Ishikawa (cell line): ENCODE results near the gene PCDH9.

ENCODE experiments used
- CEBPB ChIP-seq: IDR thresholded peaks from 2 replicates; pipeline ENCODE4 v1.6.1; 2012
- CREB1 ChIP-seq: IDR thresholded peaks from 2 replicates; pipeline ENCODE4 v1.6.1; 2012; ENCODE audit warnings: low read depth
- EGR1 ChIP-seq: IDR thresholded peaks from 2 replicates; pipeline ENCODE4 v1.6.1; 2012
- EP300 ChIP-seq: IDR thresholded peaks from 2 replicates; pipeline ENCODE4 v1.6.1; 2012; ENCODE audit warnings: borderline replicate concordance
- FOXM1 ChIP-seq: IDR thresholded peaks from 2 replicates; pipeline ENCODE4 v1.6.1; 2012; ENCODE audit warnings: low read depth, borderline replicate concordance
- NFIC ChIP-seq: IDR thresholded peaks from 2 replicates; pipeline ENCODE4 v1.6.1; 2012
- RAD21 ChIP-seq: IDR thresholded peaks from 2 replicates; pipeline ENCODE4 v1.6.1; 2012; ENCODE audit warnings: low read depth
- TAF1 ChIP-seq: IDR thresholded peaks from 2 replicates; pipeline ENCODE4 v1.6.1; 2012; ENCODE audit warnings: low read depth, mild to moderate bottlenecking
- TCF12 ChIP-seq: IDR thresholded peaks from 2 replicates; pipeline ENCODE4 v1.6.1; 2012; ENCODE audit warnings: low read depth
- TEAD4 ChIP-seq: IDR thresholded peaks from 2 replicates; pipeline ENCODE4 v1.6.1; 2012
- YY1 ChIP-seq: IDR thresholded peaks from 2 replicates; pipeline ENCODE4 v1.6.1; 2012; ENCODE audit warnings: low read depth
- ZBTB7A ChIP-seq: IDR thresholded peaks from 2 replicates; pipeline ENCODE4 v1.6.1; 2012; ENCODE audit warnings: low read depth
- TF ChIP-seq, protein P1 (sequence below): IDR thresholded peaks from 2 replicates; pipeline ENCODE4 v1.6.1; 2012; ENCODE audit warnings: low read depth, mild to moderate bottlenecking
- TF ChIP-seq, protein P2 (sequence below): IDR thresholded peaks from 2 replicates; pipeline ENCODE4 v1.6.1; 2012
- TF ChIP-seq, protein P3 (sequence below): IDR thresholded peaks from 2 replicates; pipeline ENCODE4 v1.6.1; 2012

The PCDH9 gene

DNA sequence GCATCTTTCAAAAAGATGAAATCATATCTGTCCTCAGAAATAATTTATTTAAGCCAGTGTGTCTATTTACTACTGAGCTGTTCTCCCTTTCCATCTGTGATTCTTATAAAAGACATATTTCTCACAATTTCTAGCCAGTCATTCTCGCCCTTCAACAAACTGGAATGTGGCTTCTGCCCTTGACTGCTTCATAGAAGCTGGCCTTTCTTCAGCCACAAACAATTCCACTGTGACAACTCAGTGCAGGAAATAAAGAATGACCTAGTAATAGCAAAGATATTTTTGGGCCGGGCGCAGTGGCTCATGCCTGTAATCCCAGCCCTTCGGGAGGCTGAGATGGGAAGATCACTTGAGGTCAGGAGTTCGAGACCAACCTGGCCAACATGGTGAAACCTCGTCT is 655.5 kb downstream of the PCDH9 start:
- TF ChIP-seq TAF1 (no peak), FOXM1 (no peak), EGR1 (no peak), CREB1 (no peak)
- TF ChIP-seq, protein P1, sequence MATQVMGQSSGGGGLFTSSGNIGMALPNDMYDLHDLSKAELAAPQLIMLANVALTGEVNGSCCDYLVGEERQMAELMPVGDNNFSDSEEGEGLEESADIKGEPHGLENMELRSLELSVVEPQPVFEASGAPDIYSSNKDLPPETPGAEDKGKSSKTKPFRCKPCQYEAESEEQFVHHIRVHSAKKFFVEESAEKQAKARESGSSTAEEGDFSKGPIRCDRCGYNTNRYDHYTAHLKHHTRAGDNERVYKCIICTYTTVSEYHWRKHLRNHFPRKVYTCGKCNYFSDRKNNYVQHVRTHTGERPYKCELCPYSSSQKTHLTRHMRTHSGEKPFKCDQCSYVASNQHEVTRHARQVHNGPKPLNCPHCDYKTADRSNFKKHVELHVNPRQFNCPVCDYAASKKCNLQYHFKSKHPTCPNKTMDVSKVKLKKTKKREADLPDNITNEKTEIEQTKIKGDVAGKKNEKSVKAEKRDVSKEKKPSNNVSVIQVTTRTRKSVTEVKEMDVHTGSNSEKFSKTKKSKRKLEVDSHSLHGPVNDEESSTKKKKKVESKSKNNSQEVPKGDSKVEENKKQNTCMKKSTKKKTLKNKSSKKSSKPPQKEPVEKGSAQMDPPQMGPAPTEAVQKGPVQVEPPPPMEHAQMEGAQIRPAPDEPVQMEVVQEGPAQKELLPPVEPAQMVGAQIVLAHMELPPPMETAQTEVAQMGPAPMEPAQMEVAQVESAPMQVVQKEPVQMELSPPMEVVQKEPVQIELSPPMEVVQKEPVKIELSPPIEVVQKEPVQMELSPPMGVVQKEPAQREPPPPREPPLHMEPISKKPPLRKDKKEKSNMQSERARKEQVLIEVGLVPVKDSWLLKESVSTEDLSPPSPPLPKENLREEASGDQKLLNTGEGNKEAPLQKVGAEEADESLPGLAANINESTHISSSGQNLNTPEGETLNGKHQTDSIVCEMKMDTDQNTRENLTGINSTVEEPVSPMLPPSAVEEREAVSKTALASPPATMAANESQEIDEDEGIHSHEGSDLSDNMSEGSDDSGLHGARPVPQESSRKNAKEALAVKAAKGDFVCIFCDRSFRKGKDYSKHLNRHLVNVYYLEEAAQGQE: no peak

DNA sequence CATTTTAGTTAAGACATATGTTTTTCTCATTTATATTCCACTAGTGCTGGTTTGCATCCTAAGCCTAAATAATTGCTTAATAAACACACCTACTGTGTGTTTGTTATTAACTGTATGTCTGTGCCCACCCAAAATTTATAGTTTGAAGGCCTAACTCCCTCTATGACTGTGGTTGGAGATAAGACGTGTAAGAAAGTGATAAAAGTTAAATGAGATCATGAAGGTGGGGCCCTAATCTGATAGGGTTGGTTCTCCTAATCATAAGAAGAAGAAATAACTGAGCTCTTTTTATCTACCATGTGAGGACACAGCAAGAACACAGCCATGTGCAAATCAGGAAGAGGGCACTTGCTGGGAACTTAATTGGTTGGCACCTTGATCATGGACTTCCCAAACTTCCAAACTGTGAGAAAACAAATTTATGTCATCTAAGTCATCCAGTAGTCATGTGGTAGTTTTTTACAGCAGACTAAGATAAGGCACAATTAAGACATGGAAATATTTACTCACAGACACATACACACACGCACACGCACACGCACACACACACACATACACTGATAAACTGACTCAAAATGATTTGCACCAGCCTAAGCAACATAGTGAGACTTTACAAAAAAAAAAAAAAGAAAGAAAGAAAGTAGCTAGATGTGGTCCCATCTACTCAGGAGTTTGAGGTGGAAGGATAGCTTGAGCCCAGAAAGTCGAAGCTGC is 662.1 kb downstream of the PCDH9 start:
- TF ChIP-seq TCF12 (no peak), EP300 (no peak), ZBTB7A (no peak), TAF1 (no peak), TEAD4 (no peak), EGR1 (no peak), RAD21 (no peak), FOXM1 (no peak), CEBPB (no peak), NFIC (no peak)
- TF ChIP-seq, protein P1: no peak

DNA sequence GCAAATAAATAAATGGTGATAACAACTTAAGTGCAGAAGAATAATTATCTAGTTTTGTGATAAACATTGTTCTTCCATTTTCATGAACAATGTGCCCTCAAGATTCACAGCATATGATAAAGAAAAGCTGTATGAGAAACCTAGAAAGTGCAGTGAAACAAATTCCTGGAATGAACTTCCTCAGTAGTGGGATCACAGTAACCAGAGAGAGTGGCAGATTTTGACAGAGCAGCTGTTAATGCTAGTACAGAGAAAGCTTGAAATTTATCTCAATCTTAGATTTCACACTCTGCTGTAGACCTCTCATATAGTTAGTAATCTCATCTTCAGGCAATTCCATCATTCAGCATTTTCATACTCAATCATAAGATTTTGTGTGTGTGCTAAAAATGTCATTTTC is 664.9 kb downstream of the PCDH9 start:
- TF ChIP-seq, protein P2, sequence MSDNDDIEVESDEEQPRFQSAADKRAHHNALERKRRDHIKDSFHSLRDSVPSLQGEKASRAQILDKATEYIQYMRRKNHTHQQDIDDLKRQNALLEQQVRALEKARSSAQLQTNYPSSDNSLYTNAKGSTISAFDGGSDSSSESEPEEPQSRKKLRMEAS: no peak
- no peak for TF ChIP-seq NFIC
- no peak for TF ChIP-seq TAF1
- TF ChIP-seq, protein P1: no peak
- TF ChIP-seq RAD21: no peak
- TF ChIP-seq, protein P3, sequence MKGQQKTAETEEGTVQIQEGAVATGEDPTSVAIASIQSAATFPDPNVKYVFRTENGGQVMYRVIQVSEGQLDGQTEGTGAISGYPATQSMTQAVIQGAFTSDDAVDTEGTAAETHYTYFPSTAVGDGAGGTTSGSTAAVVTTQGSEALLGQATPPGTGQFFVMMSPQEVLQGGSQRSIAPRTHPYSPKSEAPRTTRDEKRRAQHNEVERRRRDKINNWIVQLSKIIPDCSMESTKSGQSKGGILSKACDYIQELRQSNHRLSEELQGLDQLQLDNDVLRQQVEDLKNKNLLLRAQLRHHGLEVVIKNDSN: no peak
- no peak for TF ChIP-seq YY1
- no peak for TF ChIP-seq EP300
- TF ChIP-seq TEAD4: no peak

DNA sequence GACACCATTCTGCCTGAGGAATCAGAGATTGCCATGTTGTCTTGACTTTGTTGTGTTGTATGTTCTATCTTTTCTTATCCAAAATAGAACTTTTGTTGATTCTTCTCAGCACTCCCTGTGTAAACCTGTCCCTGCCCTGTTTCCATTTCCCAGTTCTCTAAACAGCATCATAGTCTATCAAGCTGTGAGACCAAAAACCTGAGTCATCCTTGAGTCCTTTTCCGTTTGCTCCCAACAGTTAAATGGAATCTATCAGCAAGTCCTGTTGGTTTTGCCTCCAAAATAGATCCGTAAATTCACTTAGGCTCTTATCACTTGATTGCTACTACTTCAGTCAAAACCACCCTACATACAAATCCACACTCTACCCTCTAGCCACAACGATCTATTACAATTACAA is 667.1 kb downstream of the PCDH9 start:
- TF ChIP-seq EP300: no peak
- TF ChIP-seq RAD21: no peak
- TF ChIP-seq CEBPB: no peak
- TF ChIP-seq YY1: no peak
- no peak for TF ChIP-seq TEAD4
- no peak for TF ChIP-seq ZBTB7A
- no peak for TF ChIP-seq TCF12
- TF ChIP-seq, protein P1: no peak
- no peak for TF ChIP-seq FOXM1
- TF ChIP-seq, protein P3: no peak
- no peak for TF ChIP-seq TAF1
- no peak for TF ChIP-seq CREB1
- no peak for TF ChIP-seq EGR1
- TF ChIP-seq, protein P2: no peak
- no peak for TF ChIP-seq NFIC
